ENCODE results near the gene GTF2E1.
"Not testable (repeated sequence)": the region's sequence is repeated elsewhere in the genome, so short reads cannot be mapped to it uniquely, and the experiment has no call there.

GTF2E1 gene

DNA sequence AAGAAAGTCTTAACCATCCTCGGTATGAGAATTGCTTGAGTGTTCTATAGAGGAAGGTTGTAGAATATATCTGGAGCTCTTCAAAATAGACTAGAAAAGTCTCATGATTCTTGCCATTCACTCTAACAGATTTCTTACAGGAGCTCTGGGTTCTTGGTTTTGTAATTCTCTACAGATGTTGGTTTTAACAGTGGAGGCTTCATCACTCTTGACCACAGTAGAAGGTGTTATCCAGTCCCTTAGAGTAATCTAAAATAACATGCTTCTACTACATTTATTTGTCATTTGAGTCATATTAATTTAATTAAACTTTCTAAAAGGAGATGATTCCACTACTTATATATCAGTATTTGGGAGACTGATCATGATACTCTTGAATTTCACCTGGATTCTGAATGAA is 9.7 kb downstream of the GTF2E1 start:
- no peaks in the 10 kb centered on the region for H3K27me3 ChIP-seq
- TF ChIP-seq Cebpa-rat (IDR thresholded peaks at IDR 0.05), result no peak

DNA sequence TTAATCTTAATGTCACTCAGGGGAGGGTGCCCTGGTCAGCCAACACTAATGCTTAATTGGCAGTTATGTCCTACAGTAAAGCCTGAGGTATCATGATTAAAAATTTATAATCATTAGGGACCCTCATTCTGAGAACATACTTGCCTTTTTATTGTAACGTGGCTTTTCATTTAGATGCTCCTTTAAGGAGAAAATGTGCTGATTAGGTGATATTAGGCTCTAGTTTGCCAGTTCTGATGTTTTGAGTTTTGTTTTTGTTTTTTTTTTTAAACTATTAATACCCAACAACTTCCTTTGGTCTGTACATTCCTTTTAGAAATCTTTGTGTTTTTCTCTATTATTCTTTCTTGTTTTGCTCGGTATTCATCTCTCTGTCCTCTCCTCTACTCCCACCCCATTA is 10.3 kb downstream of the GTF2E1 start:
- Histone ChIP-seq H3K4me1 (no peaks in the 10 kb centered on the region), H3K9ac (no peak overlapping the region), H3K27me3 (no peaks in the 10 kb centered on the region), H3K4me2 (no peak overlapping the region), H3K9me3 (peaks cover 7% of the 10 kb centered on the region), H3K27ac (no peak overlapping the region), H3K36me3 (peaks cover 46% of the 10 kb centered on the region), H4K20me1 (0 out of 2 replicates have a peak, but pooled peaks cover 6% of the 10 kb centered on the region), H3K4me3 (no peak overlapping the region)
- no peak for TF ChIP-seq Cebpa-rat (IDR thresholded peaks at IDR 0.05)

More for the DNA sequence above, 9.7 kb downstream of the GTF2E1 start:
- Histone ChIP-seq H3K4me2 (no peak overlapping the region), H3K9ac (no peak overlapping the region), H3K4me3 (no peak overlapping the region), H4K20me1 (0 out of 2 replicates have a peak, but pooled peaks cover 6% of the 10 kb centered on the region), H3K4me1 (no peaks in the 10 kb centered on the region), H3K36me3 (peaks cover 44% of the 10 kb centered on the region), H3K27ac (no peak overlapping the region), H3K9me3 (peaks cover 11% of the 10 kb centered on the region)

DNA sequence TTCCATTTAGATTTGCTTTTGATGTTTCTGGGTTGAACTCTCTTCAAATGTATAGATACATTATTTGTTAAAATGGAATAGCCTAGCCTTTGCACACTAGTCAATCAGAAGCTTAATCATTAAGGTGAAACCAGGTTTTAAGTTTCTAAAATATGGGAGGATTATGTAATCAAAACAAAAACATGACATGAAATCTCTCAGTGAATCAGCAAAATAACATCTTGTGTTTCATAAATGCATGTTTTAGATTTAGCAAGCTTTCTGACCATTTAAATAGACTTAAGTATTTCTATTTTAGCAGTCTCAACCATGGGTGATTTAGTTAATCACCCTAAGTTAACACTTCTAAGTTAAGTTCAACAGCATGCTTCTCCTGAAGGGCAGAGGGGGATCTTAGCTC is 11.3 kb downstream of the GTF2E1 start:
- Histone ChIP-seq H3K9me3 (peaks cover 15% of the 10 kb centered on the region), H3K4me3 (no peak overlapping the region), H3K27ac (no peak overlapping the region), H3K4me1 (no peaks in the 10 kb centered on the region), H3K27me3 (no peaks in the 10 kb centered on the region), H3K4me2 (no peak overlapping the region), H4K20me1 (0 out of 2 replicates have a peak, but pooled peaks cover 6% of the 10 kb centered on the region), H3K9ac (no peak overlapping the region), H3K36me3 (peaks cover 56% of the 10 kb centered on the region)
- TF ChIP-seq Cebpa-rat (IDR thresholded peaks at IDR 0.05), result no peak

DNA sequence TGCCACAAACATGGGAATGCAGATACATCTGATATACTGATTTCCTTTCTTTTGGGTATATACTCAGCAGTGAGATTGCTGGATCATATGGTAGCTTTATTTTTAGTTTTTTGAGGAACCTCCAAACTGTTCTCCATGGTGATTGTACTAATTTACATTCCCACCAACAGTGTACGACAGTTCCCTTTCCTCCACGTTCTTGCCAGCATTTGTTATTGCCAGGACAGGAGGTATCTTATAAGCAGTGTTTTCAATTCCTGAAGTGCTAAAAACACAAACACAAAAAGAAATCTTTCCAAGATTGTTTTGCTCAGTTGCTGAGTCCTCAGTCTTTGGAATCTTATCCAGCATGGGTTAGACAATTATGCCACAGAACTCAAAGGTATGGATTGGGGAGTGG is 13.5 kb downstream of the GTF2E1 start:
- Histone ChIP-seq H3K4me1 (no peaks in the 10 kb centered on the region), H3K27ac (no peak overlapping the region), H3K27me3 (no peaks in the 10 kb centered on the region), H4K20me1 (0 out of 2 replicates have a peak, but pooled peaks cover 6% of the 10 kb centered on the region), H3K36me3 (peaks cover 48% of the 10 kb centered on the region), H3K9ac (no peak overlapping the region), H3K4me3 (no peak overlapping the region), H3K4me2 (no peak overlapping the region), H3K9me3 (peaks cover 23% of the 10 kb centered on the region)
- no peak for TF ChIP-seq Cebpa-rat (IDR thresholded peaks at IDR 0.05)

DNA sequence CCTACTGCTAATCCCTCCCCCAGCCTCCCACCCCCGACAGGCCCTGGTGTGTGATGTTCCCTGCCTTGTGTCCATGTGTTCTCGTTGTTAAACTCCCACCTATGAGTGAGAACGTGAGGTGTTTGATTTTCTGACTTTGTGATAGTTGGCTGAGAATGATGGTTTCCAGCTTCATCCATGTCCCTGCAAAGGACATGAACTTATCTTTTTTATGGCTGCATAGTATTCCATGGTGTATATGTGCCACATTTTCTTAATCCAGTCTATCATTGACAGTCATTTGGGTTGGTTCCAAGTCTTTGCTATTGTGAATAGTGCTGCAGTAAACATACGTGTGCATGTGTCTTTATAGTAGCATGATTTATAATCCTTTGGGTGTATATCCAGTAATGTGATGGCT is 16.0 kb downstream of the GTF2E1 start:
- not testable (repeated sequence) for H3K27ac ChIP-seq, H3K4me2 ChIP-seq, H3K9ac ChIP-seq, H3K27me3 ChIP-seq, H3K4me1 ChIP-seq, H3K4me3 ChIP-seq
- Histone ChIP-seq H4K20me1 (peaks cover 10% of the 10 kb centered on the region), H3K9me3 (peaks cover 23% of the 10 kb centered on the region), H3K36me3 (peaks cover 30% of the 10 kb centered on the region)

DNA sequence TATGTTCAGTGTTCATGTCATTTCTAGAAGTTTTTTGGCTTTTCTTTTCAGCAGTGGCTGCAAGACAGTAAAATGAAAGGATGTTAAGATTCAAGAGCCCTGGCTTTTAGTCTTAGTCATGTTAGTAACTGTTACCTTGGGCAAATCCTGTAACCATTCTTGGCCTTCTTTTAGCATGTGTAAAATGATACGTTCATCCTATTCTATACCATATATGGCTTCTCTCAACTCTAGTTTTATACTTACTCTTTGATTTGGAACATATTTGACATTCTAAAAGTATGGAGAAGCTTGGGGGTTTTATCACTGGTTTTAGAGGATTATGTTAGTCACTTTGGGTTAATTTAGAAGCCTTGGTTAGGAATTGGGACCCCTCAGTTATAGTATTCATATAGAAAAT is 20.1 kb downstream of the GTF2E1 start:
- Histone ChIP-seq H3K4me2 (no peak overlapping the region), H3K36me3 (peaks cover 17% of the 10 kb centered on the region), H3K9ac (no peak overlapping the region), H3K9me3 (peaks cover 20% of the 10 kb centered on the region), H3K4me3 (no peak overlapping the region), H3K27me3 (no peaks in the 10 kb centered on the region), H3K4me1 (peaks cover 8% of the 10 kb centered on the region; the same call in 1 of the 2 replicates), H4K20me1 (peaks cover 37% of the 10 kb centered on the region), H3K27ac (no peak overlapping the region)
- no peak for TF ChIP-seq Cebpa-rat (IDR thresholded peaks at IDR 0.05)

DNA sequence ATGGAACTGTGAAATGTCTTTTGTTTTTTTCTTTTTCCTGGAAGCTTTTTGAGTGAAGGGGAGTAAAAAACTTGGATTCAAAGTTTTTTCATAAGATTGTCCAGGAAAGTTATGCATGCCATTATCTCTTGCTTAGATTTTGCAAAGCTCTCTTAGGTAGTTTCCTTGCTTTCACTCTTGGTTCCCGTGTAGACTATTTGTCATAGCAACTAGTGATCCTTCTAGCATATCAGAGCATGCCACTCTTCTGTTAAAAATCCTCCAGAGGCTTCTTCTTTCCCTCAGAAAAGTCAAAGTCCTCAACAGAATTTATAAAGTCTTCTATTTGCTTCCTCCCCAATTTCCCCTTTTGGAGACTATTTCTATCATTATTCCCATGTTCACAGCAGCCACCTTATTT is 21.1 kb downstream of the GTF2E1 start:
- Histone ChIP-seq H3K36me3 (peaks cover 7% of the 10 kb centered on the region; the same call in 1 of the 2 replicates), H3K4me3 (no peak overlapping the region), H3K9ac (no peak overlapping the region), H4K20me1 (peaks cover 37% of the 10 kb centered on the region), H3K4me1 (peaks cover 8% of the 10 kb centered on the region; the same call in 1 of the 2 replicates), H3K27ac (no peak overlapping the region), H3K4me2 (no peak overlapping the region), H3K27me3 (no peaks in the 10 kb centered on the region), H3K9me3 (peaks cover 10% of the 10 kb centered on the region)
- TF ChIP-seq Cebpa-rat (IDR thresholded peaks at IDR 0.05), result no peak

DNA sequence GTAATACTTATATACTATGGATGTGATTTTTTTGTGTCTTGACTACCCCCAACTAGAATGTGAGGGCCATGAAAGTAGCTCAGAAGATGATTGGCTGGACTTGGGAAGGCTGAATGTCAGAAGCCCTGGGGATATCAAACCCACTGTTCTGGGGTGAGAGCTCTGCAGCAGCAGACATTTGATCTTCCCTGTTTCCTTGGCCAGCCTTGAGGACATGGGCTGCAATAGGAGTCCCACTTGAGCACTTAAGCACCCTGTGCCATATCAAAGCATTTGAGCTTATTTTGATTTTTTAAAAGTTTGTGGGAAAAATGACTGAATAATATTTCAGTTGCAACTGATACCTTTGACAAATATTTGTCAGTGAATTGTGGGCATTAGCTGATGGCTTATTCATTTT is 21.7 kb downstream of the GTF2E1 start:
- Histone ChIP-seq H3K27ac (no peak overlapping the region), H3K36me3 (peaks cover 4% of the 10 kb centered on the region), H3K4me3 (no peak overlapping the region), H3K9ac (no peak overlapping the region), H3K27me3 (no peaks in the 10 kb centered on the region), H3K4me2 (no peak overlapping the region), H4K20me1 (peaks cover 37% of the 10 kb centered on the region), H3K9me3 (0 out of 2 replicates have a peak, but pooled peaks cover 4% of the 10 kb centered on the region), H3K4me1 (peaks cover 8% of the 10 kb centered on the region; the same call in 1 of the 2 replicates)
- no peak for TF ChIP-seq Cebpa-rat (IDR thresholded peaks at IDR 0.05)

DNA sequence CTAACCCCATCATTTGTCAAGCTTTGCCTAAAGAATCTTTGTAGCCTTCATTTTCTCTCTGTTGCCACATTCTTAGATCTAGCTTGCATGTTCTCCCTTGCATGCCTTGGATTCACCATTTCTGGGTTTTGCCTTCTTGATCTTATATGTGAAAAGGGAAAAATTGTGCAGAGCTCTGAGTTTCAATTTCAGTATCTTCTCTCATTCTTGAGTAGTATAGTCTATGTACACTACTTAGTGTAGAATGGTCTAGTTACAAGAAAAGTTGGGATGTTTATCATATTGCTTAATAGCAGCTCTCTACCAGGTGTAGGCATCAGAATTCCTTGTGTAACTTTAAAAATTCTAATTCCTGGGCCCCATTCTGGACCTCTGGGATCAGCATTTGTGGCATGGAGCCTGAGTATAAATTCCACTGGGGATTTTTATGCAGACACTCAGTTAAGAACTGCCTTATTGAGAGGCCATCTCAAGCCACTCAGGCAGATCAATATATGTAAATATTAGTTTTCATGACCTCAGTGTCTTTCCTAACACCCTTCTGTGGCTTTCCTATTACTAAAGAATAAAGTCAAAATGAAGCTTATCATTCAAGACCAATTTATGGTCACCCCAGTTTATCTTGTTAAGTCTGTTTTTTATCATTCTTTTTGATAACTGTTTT is 23.4 kb downstream of the GTF2E1 start:
- TF ChIP-seq Cebpa-rat (IDR thresholded peaks at IDR 0.05), result no peak
- peaks cover 8% of the 10 kb centered on the region; the same call in 1 of the 2 replicates for H3K4me1 ChIP-seq
- no peak overlapping the region for H3K4me2 ChIP-seq

DNA sequence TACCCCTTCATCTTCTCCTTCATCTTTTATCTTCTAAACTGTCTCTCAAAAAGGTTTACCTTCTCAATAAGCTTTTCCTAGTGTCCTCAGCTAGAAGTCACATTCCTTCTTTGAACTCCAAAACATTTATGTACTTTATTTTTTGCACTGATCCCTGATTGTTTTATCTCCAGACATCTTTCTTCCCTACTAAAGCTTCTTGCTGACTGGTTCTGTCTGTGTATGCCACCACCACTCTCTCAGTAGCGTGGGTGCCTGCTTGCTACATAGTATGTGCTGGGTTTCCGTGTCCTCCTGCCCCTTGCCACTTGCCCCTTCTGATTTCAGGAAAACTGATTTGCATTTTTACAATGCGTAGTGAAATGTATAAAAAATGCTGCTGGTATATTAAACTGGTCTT is 24.0 kb downstream of the GTF2E1 start:
- Histone ChIP-seq H3K27me3 (no peaks in the 10 kb centered on the region), H3K4me1 (peaks cover 8% of the 10 kb centered on the region; the same call in 1 of the 2 replicates), H3K27ac (no peak overlapping the region), H3K4me2 (no peak overlapping the region), H3K4me3 (no peak overlapping the region), H3K9me3 (no peaks in the 10 kb centered on the region), H4K20me1 (peaks cover 37% of the 10 kb centered on the region), H3K36me3 (peaks cover 19% of the 10 kb centered on the region), H3K9ac (no peak overlapping the region)
- no peak for TF ChIP-seq Cebpa-rat (IDR thresholded peaks at IDR 0.05)

More for the DNA sequence above, 23.4 kb downstream of the GTF2E1 start:
- no peak overlapping the region for H3K9ac ChIP-seq
- H3K27me3 ChIP-seq, result no peaks in the 10 kb centered on the region
- H3K9me3 ChIP-seq, result no peaks in the 10 kb centered on the region
- H3K4me3 ChIP-seq, result no peak overlapping the region
- H4K20me1 ChIP-seq, result peaks cover 37% of the 10 kb centered on the region
- H3K36me3 ChIP-seq, result peaks cover 12% of the 10 kb centered on the region
- H3K27ac ChIP-seq, result no peak overlapping the region
